ENCODE measurements around the gene CADPS.

CADPS gene

GRCh38 chr3:62370112-62370857 is 504.9 kb downstream of the CADPS start:
- DNase-seq = no peak

DNA sequence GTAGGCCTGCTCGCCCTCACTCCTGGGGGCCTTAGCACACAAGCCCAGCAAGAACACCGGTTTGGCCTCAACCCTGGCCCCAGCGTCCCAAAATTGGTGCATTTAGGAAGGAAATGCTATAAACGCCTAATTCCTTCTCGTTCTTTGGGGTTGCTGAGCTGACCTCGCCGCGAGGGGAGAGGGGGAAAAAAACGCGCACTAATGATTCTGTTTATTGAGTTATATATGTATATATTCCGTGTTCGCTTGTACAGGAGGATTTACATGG is 505.8 kb downstream of the CADPS start:
- DNase-seq = no peak

GRCh38 chr3:62368705-62369475 is 506.3 kb downstream of the CADPS start:
- DNase-seq = no peak

DNA sequence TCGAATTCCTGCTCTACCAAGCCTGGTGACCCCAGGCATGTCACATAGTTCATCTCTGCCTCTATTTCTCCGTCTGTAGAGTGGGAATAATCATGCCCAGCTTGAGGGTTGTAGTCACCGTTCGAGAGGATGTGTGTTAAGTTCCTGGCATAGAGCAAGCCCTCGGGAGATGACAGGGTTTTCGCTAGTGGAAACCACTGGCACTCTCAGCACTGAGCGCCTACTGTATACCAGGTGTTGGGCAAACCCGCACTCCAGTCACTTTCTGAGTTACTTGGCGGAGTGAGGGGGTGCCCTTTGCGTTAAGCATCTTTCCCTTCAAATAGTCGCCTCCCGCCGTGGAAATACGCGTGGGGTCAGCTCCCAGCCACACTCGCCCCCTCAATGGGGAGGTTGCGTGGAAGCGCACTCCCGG is 506.9 kb downstream of the CADPS start:
- no peak for DNase-seq

GRCh38 chr3:62367763-62368195 is 507.4 kb downstream of the CADPS start:
- DNase-seq = no peak

- no peak for DNase-seq
Observed at GRCh38 chr3:62366126-62366484, 509.1 kb downstream of the CADPS start.

DNA sequence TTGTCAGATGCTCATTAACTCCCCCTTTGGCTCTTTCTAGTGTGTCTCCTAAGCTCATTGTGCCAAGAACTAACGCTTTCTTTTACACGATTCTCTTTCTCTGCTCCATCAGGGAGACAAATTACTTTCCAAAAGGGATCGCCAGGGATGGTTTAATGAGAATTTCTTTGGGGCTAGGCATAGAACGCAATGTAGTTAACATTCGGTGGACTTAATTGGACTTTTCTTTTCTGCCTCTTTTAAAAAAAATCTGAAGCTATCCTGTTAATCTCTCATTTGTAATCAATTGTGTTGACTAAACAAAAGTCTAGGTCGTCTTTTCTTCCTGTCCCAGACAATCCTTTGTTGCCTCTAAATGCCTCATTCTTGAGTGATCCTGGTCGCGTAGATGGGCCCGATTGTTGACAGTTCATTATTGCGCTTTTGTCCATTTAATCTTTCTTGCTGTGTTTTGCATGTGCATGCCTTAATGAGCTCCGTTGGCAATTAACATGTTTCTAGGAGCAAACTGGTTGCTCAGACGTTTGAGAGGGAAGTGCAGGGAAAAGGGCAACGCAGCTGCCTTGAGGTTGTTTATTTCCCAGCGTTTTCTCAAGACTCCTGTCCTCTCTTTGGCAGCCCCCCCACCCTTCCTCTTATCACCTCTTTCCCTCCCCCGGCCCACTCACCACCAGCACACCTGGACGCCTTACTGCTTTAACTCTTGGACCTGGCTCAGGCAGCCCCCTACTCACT is 509.7 kb downstream of the CADPS start:
- no peak for DNase-seq

- no peak for DNase-seq
Observed at GRCh38 chr3:62364191-62364590, 511.0 kb downstream of the CADPS start.

- no peak for DNase-seq
Observed at GRCh38 chr3:62363275-62363674, 511.9 kb downstream of the CADPS start.

- DNase-seq = no peak
Observed at GRCh38 chr3:62361824-62362223, 513.4 kb downstream of the CADPS start.

DNA sequence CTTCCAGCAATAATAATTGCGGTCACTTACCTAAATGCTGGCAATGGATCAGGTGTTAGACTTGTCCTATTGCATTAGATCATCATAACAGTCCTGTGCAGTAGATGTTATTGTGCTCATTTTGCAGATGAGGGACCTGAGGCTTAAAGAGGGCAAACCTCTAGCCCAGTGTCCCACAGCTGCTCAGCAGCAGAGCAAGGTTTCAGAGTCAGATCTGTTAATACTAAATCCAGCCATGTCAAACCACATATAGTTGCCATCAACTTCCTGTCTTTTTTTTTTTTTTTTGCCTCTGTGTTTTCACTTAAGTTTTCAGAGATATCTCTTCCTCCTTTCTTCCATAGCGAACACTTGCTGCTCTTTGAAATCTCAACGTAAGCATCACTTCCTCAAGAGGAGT is 514.0 kb downstream of the CADPS start:
- no peak for DNase-seq

- no peak for DNase-seq
Observed at GRCh38 chr3:62359531-62359930, 515.7 kb downstream of the CADPS start.

GRCh38 chr3:62356356-62356755 is 518.9 kb downstream of the CADPS start:
- no peak for DNase-seq

- no peak for DNase-seq
Observed at GRCh38 chr3:62355703-62356102, 519.5 kb downstream of the CADPS start.
